K562 (cell line): ENCODE measurements around the gene TRAPPC4. TPM values are rescaled to one million over a fixed set of nuclear protein-coding genes. Genes with fewer than 3 reads are reported as not detected.

ENCODE experiments used
- ATAC-seq: fragments of 200-7000 bp; cut with Tn5 transposase; 3 replicates; pipeline ENCODE4 v1.9.1; 2020; ENCODE audit warnings: moderate library complexity
- BruUV-seq: library from RNA; stranded (reverse); fragments of 400-500 nt; replicated peaks from 2 replicates; lab custom pipeline; 2021; lab: Mats Ljungman, UMichigan
- CTCF ChIA-PET: fragments of 300-600 bp; formaldehyde crosslinking; extraction: SDS; loops from one replicate; lab custom pipeline; 2021; ENCODE audit warnings: low intra/inter-chr PET ratio; lab: Yijun Ruan, JAX
- POLR2A ChIA-PET: fragments of 300-600, 350-650 bp; sonication (Branson Sonifier 250); formaldehyde crosslinking; extraction: SDS; loops from one replicate; lab custom pipeline; 2021; ENCODE audit warnings: antibody characterized with exemption, inconsistent platforms; lab: Yijun Ruan, JAX
- DNase-seq, 4 experiments: peaks; one replicate each; pipeline versions ENCODE4 v3.0.0 to v3.0.0-alpha.2; 2011 to 2018; ENCODE audit warnings: low spot score in 3 of 4, mixed read lengths in 3 of 4; ENCODE audit errors: extremely low read depth in 1 of 4
- FAIRE-seq: peaks from 2 replicates; lab custom pipeline; 2011; peaks lifted over from hg19 to GRCh38; lab: Jason Lieb, UNC
- H2AFZ ChIP-seq: 2 replicates; pipeline ENCODE4 v1.6.0; 2011; ENCODE audit warnings: low read depth, low read length, control low read depth, inconsistent platforms
- H3K27ac ChIP-seq: fragments of 200-600 bp; 3 replicates; pipeline ENCODE4 v1.8.0; 2011; ENCODE audit warnings: low read depth, mild to moderate bottlenecking, control low read depth, inconsistent platforms, low read length, moderate library complexity, mixed read lengths; ENCODE audit errors: extremely low read depth
- H3K27me3 ChIP-seq, 2 experiments: fragments of 300-600 bp in 1 of 2; 2 replicates in 1 of 2; 3 replicates in 1 of 2; pipeline versions ENCODE4 v1.6.0 to v1.8.0; 2011; ENCODE audit warnings: inconsistent platforms in 2 of 2, low read length in 2 of 2, mild to moderate bottlenecking in 1 of 2, mixed read lengths in 1 of 2, moderate library complexity in 1 of 2; ENCODE audit not compliant: control insufficient read depth in 2 of 2, insufficient read depth in 2 of 2
- H3K36me3 ChIP-seq: fragments of 300-600 bp; 3 replicates; pipeline ENCODE4 v1.8.0; 2011; ENCODE audit warnings: mild to moderate bottlenecking, low read length, inconsistent platforms; ENCODE audit not compliant: control insufficient read depth, insufficient read depth
- H3K4me1 ChIP-seq, 2 experiments: fragments of 200-600 bp in 1 of 2; replicated peaks in 1 of 2; 2 replicates in 1 of 2; 3 replicates in 1 of 2; pipeline versions ENCODE4 v1.5.1 to v1.8.0; 2011; ENCODE audit warnings: inconsistent platforms in 2 of 2, low read length in 2 of 2, mild to moderate bottlenecking in 1 of 2, mixed read lengths in 1 of 2, moderate library complexity in 1 of 2; ENCODE audit not compliant: control insufficient read depth in 2 of 2, insufficient read depth in 2 of 2
- H3K4me2 ChIP-seq: 2 replicates; pipeline ENCODE4 v1.6.1; 2011; ENCODE audit warnings: low read length, control low read depth, inconsistent platforms, mixed read lengths; ENCODE audit not compliant: insufficient read depth
- H3K4me3 ChIP-seq: fragments of 200-600 bp; sonication (generic), shearing (Covaris generic); 2 replicates; pipeline ENCODE4 v1.5.1; 2016; ENCODE audit warnings: control low read depth, inconsistent platforms
- H3K79me2 ChIP-seq: fragments of 200-600 bp; 3 replicates; pipeline ENCODE4 v1.8.0; 2011; ENCODE audit warnings: low read length, inconsistent platforms; ENCODE audit not compliant: control insufficient read depth, insufficient read depth
- H3K9ac ChIP-seq, 2 experiments: 2 replicates each; pipeline versions ENCODE4 v1.6.0 to v1.6.1; 2011; ENCODE audit warnings: low read depth in 2 of 2, low read length in 2 of 2, control low read depth in 1 of 2, inconsistent platforms in 1 of 2, mild to moderate bottlenecking in 1 of 2, mixed read lengths in 1 of 2; ENCODE audit not compliant: insufficient read depth in 1 of 2
- H3K9me1 ChIP-seq: one replicate; pipeline ENCODE4 v1.6.0; 2011; ENCODE audit warnings: inconsistent platforms, mild to moderate bottlenecking, low read length, moderate library complexity; ENCODE audit not compliant: control insufficient read depth, insufficient read depth
- H3K9me3 ChIP-seq: replicated peaks from 2 replicates; pipeline ENCODE4 v1.5.1; 2011; ENCODE audit warnings: low read depth, low read length, inconsistent platforms; ENCODE audit not compliant: control insufficient read depth, insufficient read depth
- H4K20me1 ChIP-seq: replicated peaks from 2 replicates; pipeline ENCODE4 v1.6.1; 2011; ENCODE audit warnings: low read length, inconsistent platforms, mixed read lengths; ENCODE audit not compliant: control insufficient read depth, insufficient read depth
- CLOCK ChIP-seq: fragments of 250-450 bp; sonication (Bioruptor Pico); IDR thresholded peaks from 2 replicates; pipeline ENCODE4 v1.4.0; 2020; ENCODE audit warnings: mild to moderate bottlenecking, moderate library complexity, borderline replicate concordance
- DLX4 ChIP-seq: fragments of 250-450 bp; sonication (Bioruptor Pico); IDR thresholded peaks from 2 replicates; pipeline ENCODE4 v1.6.1; 2021; ENCODE audit warnings: mild to moderate bottlenecking
- DPF2 ChIP-seq: fragments of 450-650 bp; IDR thresholded peaks from 2 replicates; pipeline ENCODE4 v1.6.1; 2016
- SP1 ChIP-seq: sonication (generic); formaldehyde crosslinking; IDR thresholded peaks from 2 replicates; pipeline ENCODE4 v1.8.1; 2022; ENCODE audit warnings: mild to moderate bottlenecking, missing genetic modification reagents
- TCF3 ChIP-seq: sonication (generic); formaldehyde crosslinking; IDR thresholded peaks from 2 replicates; pipeline ENCODE4 v1.4.0; 2020; ENCODE audit warnings: mild to moderate bottlenecking, missing genetic modification reagents
- THRA ChIP-seq: fragments of 450-650 bp; IDR thresholded peaks from 2 replicates; pipeline ENCODE4 v1.6.1; 2017; ENCODE audit warnings: mild to moderate bottlenecking, moderate library complexity
- ZNF143 ChIP-seq: sonication (generic); formaldehyde crosslinking; IDR thresholded peaks from 2 replicates; pipeline ENCODE4 v1.9.0; 2022; ENCODE audit warnings: mild to moderate bottlenecking, missing genetic modification reagents
- WGBS: fragments of 100-300 bp; shearing (Covaris generic); methylation state at CpG from one replicate; pipeline ENCODE4 v1.1.6; 2016; ENCODE audit warnings: low coverage, mixed read lengths; ENCODE audit not compliant: insufficient coverage; ENCODE audit errors: missing lambda C conversion rate; 5-methylcytosine and 5-hydroxymethylcytosine counted together
- in situ Hi-C: fragments of 300-500 bp; cut with MboI; formaldehyde crosslinking; loops from 4 replicates; pipeline ENCODE4 v1.15.0; 2018; ENCODE audit warnings: inconsistent platforms, mixed read lengths
- intact Hi-C: fragments of 100-400 bp; cut with micrococcal nuclease; formaldehyde crosslinking; loops from 2 replicates; pipeline ENCODE4 v1.14.2; 2022
- polyA plus RNA-seq, 8 experiments: library from polyadenylated mRNA; depleted of rRNA in 4 of 8; stranded (reverse) in 5 of 8; unstranded in 3 of 8; fragments of >200 nt; fragmentation: Nextera tagmentation in 2 of 8; fragmentation: Illumina TruSeq in 1 of 8; extraction: Ambion mirVana in 2 of 8; extraction: Trizol in 1 of 8; gene quantifications; 2 replicates each; pipeline versions ENCODE4 v1.2.1 to v1.2.3, GENCODE V29; 2011 to 2014; ENCODE audit warnings: inconsistent platforms in 1 of 8, missing spikeins in 1 of 8
- total RNA-seq, 7 experiments: library from RNA; depleted of rRNA in 6 of 7; stranded (reverse); fragments of >200 nt in 6 of 7; fragmentation: Illumina TruSeq in 2 of 7; extraction: Trizol in 2 of 7; gene quantifications; 2 replicates each; pipeline versions ENCODE4 v1.2.1 to v1.2.3, GENCODE V29; 2011 to 2021; ENCODE audit warnings: low replicate concordance in 1 of 7
- TF ChIP-seq, protein P1 (sequence below), 3 experiments: IDR thresholded peaks in 2 of 3; conservative IDR thresholded peaks in 1 of 3; 2 replicates each; pipeline ENCODE4 v1.5.1; 2011 to 2012; ENCODE audit warnings: low read length in 3 of 3, mild to moderate bottlenecking in 3 of 3, control low read depth in 2 of 3, improper control_type of control experiment in 1 of 3, inconsistent platforms in 1 of 3, low read depth in 1 of 3, mixed read lengths in 1 of 3, moderate library complexity in 1 of 3; ENCODE audit not compliant: insufficient read depth in 2 of 3

The TRAPPC4 gene
- total and polyA plus RNA-seq, 9 of the 15 experiments (the other 6 are each of a cell fraction or from before 2014, with no cell fraction given) = 121 to 524 (median 142) TPM

- no peak for TF ChIP-seq CLOCK
- TF ChIP-seq, all 486 proteins: peak for 2
Measured at GRCh38 chr11:119054418-119054817, 35.9 kb downstream of the TRAPPC4 start (continued).

DNA sequence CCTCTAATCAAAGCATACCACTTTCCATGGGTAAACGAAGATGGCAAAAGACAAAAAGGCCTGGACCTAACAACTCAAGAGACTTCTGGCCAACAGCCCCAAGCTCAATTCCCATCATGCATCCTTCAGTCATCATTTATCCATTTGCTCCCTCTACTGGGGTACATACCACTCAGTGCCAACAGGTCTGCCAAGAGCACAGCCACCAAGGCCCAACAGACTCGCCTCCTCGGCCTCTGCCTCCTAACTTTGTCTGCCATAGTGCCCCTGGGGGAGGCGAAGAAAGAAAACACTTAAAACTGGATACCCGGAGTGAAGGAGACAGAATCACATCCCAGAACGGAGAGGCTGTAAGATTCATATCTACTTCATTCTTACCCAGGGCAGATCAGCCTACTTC lies 37.3 kb downstream of the TRAPPC4 start:
- in situ Hi-C loops (no loop called here), intact Hi-C loops (loop anchor here (2.0 kb wide), 2 partner anchors 37 to 39 kb away; partner anchors contain the start of genes RPS25 and TRAPPC4)
- peak overlapping the region; percentile 94 to 97; a peak in 3 of 4 replicates for H3K9ac ChIP-seq
- peaks cover 18 to 21% of the 10 kb centered on the region in 2 experiments; a peak in 3 of 5 replicates for H3K4me1 ChIP-seq
- FAIRE-seq (peak; percentile 15), DNase-seq (peak in 2 of 4 experiments; percentile 15), ATAC-seq (no peak)
- peak overlapping the region; percentile 95 for H3K27ac ChIP-seq
- H3K79me2 ChIP-seq = peaks cover 44% of the 10 kb centered on the region
- peak overlapping the region; percentile 98 for H3K4me3 ChIP-seq
- 35% methylated on average over 6 of the region's 6 CpGs for WGBS
- no peaks in the 10 kb centered on the region for H3K9me3 ChIP-seq
- ChIA-PET CTCF (no interaction called here), POLR2A (interaction anchor here (0.5 to 8.8 kb wide), 20 partner anchors 11 to 1614 kb away, joined by 3 to 132 read pairs (median 4); partner anchors contain the start of genes HMBS and VPS11)
- no peak overlapping the region for H2AFZ ChIP-seq
- no TSS peak for BruUV-seq
- H3K36me3 ChIP-seq = peaks cover 53% of the 10 kb centered on the region
- no peaks in the 10 kb centered on the region for H3K9me1 ChIP-seq
- no peaks in the 10 kb centered on the region for H3K27me3 ChIP-seq
- H4K20me1 ChIP-seq = no peaks in the 10 kb centered on the region
- H3K4me2 ChIP-seq = peak overlapping the region; percentile 91
- TF ChIP-seq, protein P1, sequence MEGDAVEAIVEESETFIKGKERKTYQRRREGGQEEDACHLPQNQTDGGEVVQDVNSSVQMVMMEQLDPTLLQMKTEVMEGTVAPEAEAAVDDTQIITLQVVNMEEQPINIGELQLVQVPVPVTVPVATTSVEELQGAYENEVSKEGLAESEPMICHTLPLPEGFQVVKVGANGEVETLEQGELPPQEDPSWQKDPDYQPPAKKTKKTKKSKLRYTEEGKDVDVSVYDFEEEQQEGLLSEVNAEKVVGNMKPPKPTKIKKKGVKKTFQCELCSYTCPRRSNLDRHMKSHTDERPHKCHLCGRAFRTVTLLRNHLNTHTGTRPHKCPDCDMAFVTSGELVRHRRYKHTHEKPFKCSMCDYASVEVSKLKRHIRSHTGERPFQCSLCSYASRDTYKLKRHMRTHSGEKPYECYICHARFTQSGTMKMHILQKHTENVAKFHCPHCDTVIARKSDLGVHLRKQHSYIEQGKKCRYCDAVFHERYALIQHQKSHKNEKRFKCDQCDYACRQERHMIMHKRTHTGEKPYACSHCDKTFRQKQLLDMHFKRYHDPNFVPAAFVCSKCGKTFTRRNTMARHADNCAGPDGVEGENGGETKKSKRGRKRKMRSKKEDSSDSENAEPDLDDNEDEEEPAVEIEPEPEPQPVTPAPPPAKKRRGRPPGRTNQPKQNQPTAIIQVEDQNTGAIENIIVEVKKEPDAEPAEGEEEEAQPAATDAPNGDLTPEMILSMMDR (IDR thresholded peaks at IDR 0.05 in 2 of 3, conservative IDR thresholded peaks at IDR 0.05 in 1 of 3; ENCODE audit: insufficient read depth in 2 of 3, low read depth in 1 of 3, low read length in 3 of 3) = peak in 1 of 3 experiments; percentile 23; a peak in 1 of 6 replicates
- TF ChIP-seq DPF2 (no peak), DLX4 (CRISPR knock-in tag) (no peak), THRA (no peak), SP1 (CRISPR knock-in tag) (0 out of 2 replicates have a peak, but pooled peaks have one; percentile 24), ZNF143 (0 out of 2 replicates have a peak, but pooled peaks have one; percentile 24), TCF3 (CRISPR knock-in tag) (no peak)
